CD14-positive monocyte (primary cell): ENCODE results near the gene DOCK3. TPM values are rescaled to one million over a fixed set of nuclear protein-coding genes. Genes with fewer than 3 reads are reported as not detected.
A peak's percentile ranks its signal among the peaks of the same experiment; 100 is the strongest.

ENCODE experiments used
- DNase-seq, 3 donors: peaks; one replicate each; pipeline ENCODE4 v3.0.0-alpha.2; 2011 to 2022
- H2AFZ ChIP-seq: 2 replicates; pipeline ENCODE4 v1.6.0; 2012; ENCODE audit warnings: mild to moderate bottlenecking, low read depth, low read length, inconsistent platforms; ENCODE audit not compliant: insufficient read depth, poor library complexity, severe bottlenecking
- H3K27ac ChIP-seq, 2 donors: 1 replicate in 1 of 2; 2 replicates in 1 of 2; pipeline ENCODE4 v1.5.1; 2012 to 2013; ENCODE audit warnings: low read length in 2 of 2, control low read depth in 1 of 2, inconsistent platforms in 1 of 2, low read depth in 1 of 2, mild to moderate bottlenecking in 1 of 2
- H3K27me3 ChIP-seq, 2 donors: one replicate each; pipeline versions ENCODE4 v1.6.0 to v1.6.1; 2011 to 2013; ENCODE audit warnings: low read length in 2 of 2; ENCODE audit not compliant: control insufficient read depth in 2 of 2, insufficient read depth in 2 of 2
- H3K36me3 ChIP-seq, 2 donors: replicated peaks in 1 of 2; 1 replicate in 1 of 2; 2 replicates in 1 of 2; pipeline versions ENCODE4 v1.5.1 to v1.6.1; 2012 to 2013; ENCODE audit warnings: low read length in 2 of 2, control low read depth in 1 of 2, inconsistent platforms in 1 of 2, mild to moderate bottlenecking in 1 of 2; ENCODE audit not compliant: insufficient read depth in 2 of 2, control insufficient read depth in 1 of 2
- H3K4me1 ChIP-seq, 2 donors: 1 replicate in 1 of 2; 2 replicates in 1 of 2; pipeline versions ENCODE4 v1.5.1 to v1.6.1; 2012 to 2013; ENCODE audit warnings: low read length in 2 of 2, control low read depth in 1 of 2, inconsistent platforms in 1 of 2, mild to moderate bottlenecking in 1 of 2, moderate library complexity in 1 of 2; ENCODE audit not compliant: insufficient read depth in 2 of 2, control insufficient read depth in 1 of 2
- H3K4me2 ChIP-seq: replicated peaks from 2 replicates; pipeline ENCODE3; 2012; ENCODE audit warnings: low read length, moderate library complexity, mild to moderate bottlenecking; ENCODE audit not compliant: poor library complexity, severe bottlenecking; ENCODE audit errors: extremely low read depth
- H3K4me3 ChIP-seq, 3 experiments: fragments of 200-600 bp in 1 of 3; sonication (generic) in 1 of 3; replicated peaks in 1 of 3; 1 replicate in 2 of 3; 2 replicates in 1 of 3; pipeline ENCODE4 v1.5.1; 2011 to 2013; ENCODE audit warnings: low read length in 3 of 3, mild to moderate bottlenecking in 3 of 3, control low read depth in 2 of 3, low read depth in 2 of 3, inconsistent platforms in 1 of 3, moderate library complexity in 1 of 3
- H3K79me2 ChIP-seq: 2 replicates; pipeline ENCODE4 v1.6.0; 2012; ENCODE audit warnings: mild to moderate bottlenecking, control low read depth, inconsistent platforms, low read length, moderate library complexity; ENCODE audit not compliant: insufficient read depth
- H3K9ac ChIP-seq: 2 replicates; pipeline ENCODE4 v1.6.0; 2017; ENCODE audit warnings: low read length, mild to moderate bottlenecking; ENCODE audit not compliant: insufficient read depth, poor library complexity, severe bottlenecking
- H3K9me3 ChIP-seq, 2 donors: replicated peaks in 1 of 2; 1 replicate in 1 of 2; 2 replicates in 1 of 2; pipeline versions ENCODE4 v1.5.1 to v1.6.1; 2012 to 2013; ENCODE audit warnings: low read length in 2 of 2, control low read depth in 1 of 2; ENCODE audit not compliant: control insufficient read depth in 1 of 2, insufficient read depth in 1 of 2
- H4K20me1 ChIP-seq: 2 replicates; pipeline ENCODE4 v1.6.0; 2012; ENCODE audit warnings: mild to moderate bottlenecking, low read length, control low read depth, moderate library complexity; ENCODE audit not compliant: insufficient read depth
- H3K27ac Mint-ChIP-seq, 7 donors: one replicate each; pipeline ENCODE4 v1.8.0; 2020; ENCODE audit warnings: mild to moderate bottlenecking in 7 of 7, mixed read lengths in 7 of 7, moderate library complexity in 6 of 7, inconsistent platforms in 2 of 7
- H3K27me3 Mint-ChIP-seq, 3 donors: one replicate each; pipeline ENCODE4 v1.8.0; 2021 to 2022; ENCODE audit warnings: low read depth in 3 of 3, mild to moderate bottlenecking in 3 of 3, mixed read lengths in 3 of 3, moderate library complexity in 3 of 3, inconsistent platforms in 1 of 3
- H3K36me3 Mint-ChIP-seq, 2 donors: one replicate each; pipeline ENCODE4 v1.8.0; 2020; ENCODE audit warnings: mixed read lengths in 2 of 2, inconsistent platforms in 1 of 2, mild to moderate bottlenecking in 1 of 2
- H3K4me1 Mint-ChIP-seq: one replicate; pipeline ENCODE4 v1.8.0; 2020; ENCODE audit warnings: mild to moderate bottlenecking, mixed read lengths
- H3K4me3 Mint-ChIP-seq, 2 donors: one replicate each; pipeline ENCODE4 v1.8.0; 2020; ENCODE audit warnings: mild to moderate bottlenecking in 2 of 2, mixed read lengths in 2 of 2, moderate library complexity in 1 of 2
- H3K9me3 Mint-ChIP-seq, 7 donors: one replicate each; pipeline ENCODE4 v1.8.0; 2020 to 2022; ENCODE audit warnings: mixed read lengths in 7 of 7, mild to moderate bottlenecking in 6 of 7, moderate library complexity in 6 of 7, inconsistent platforms in 2 of 7
- WGBS: methylation state at CpG from one replicate; pipeline ENCODE4 v1.1.5; 2013; ENCODE audit warnings: missing lambda C conversion rate; ENCODE audit not compliant: insufficient coverage; 5-methylcytosine and 5-hydroxymethylcytosine counted together
- intact Hi-C, 2 donors: fragments of 100-400 bp; cut with micrococcal nuclease; formaldehyde crosslinking; loops; one replicate each; pipeline versions ENCODE4 v1.15.0 to v1.15.1; 2023
- polyA plus RNA-seq, 3 donors: library from polyadenylated mRNA; depleted of rRNA in 1 of 3; unstranded in 2 of 3; stranded (reverse) in 1 of 3; fragments of 300-500 nt in 2 of 3; fragments of >200 nt in 1 of 3; fragmentation: Illumina TruSeq in 2 of 3; gene quantifications; 1 replicate in 2 of 3; 2 replicates in 1 of 3; pipeline ENCODE4 v1.2.3, GENCODE V29; 2012 to 2021
- TF ChIP-seq, protein P1 (sequence below): fragments of 200-600 bp; IDR thresholded peaks from one replicate; pipeline ENCODE4 v1.8.0; 2022; ENCODE audit warnings: antibody characterized with exemption, mild to moderate bottlenecking

Gene DOCK3
- polyA plus RNA-seq, 3 donors, result 0.03 TPM; not detected in 1

DNA sequence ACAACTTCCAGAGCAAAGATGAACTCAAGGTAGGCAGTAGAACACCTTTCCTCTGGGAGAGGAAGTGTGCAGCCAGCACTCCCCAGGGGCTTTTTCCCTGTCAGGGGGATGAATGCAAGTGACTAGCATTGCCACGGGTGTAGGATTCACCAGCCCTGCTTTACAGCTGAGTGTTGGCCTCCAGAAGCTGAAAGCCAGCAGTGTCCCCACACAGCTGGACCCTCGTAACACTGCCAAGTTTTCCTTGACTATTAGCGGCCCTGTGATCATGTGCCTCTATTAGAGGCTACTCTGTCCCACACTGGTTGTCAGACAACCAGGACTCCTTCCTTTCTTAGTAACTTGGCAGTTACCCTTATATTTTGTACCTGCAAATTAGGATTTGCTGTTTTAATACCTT lies 605.4 kb downstream of the DOCK3 start:
- DNase-seq, result no peak
- no peaks in the 10 kb centered on the region for H4K20me1 ChIP-seq
- intact Hi-C loops, result no loop called here
- no peaks in the 10 kb centered on the region for H3K36me3 ChIP-seq
- H3K4me1 Mint-ChIP-seq, result no peaks in the 10 kb centered on the region
- no peaks in the 10 kb centered on the region for H3K79me2 ChIP-seq
- 83% methylated on average over 3 of the region's 3 CpGs for WGBS
- H3K27ac ChIP-seq, result no peak overlapping the region
- peaks cover 0 to 5% of the 10 kb centered on the region in 2 donors for H3K9me3 ChIP-seq
- H3K27me3 Mint-ChIP-seq, result peaks cover 0 to 2% (median 2%) of the 10 kb centered on the region in 3 donors
- no peaks in the 10 kb centered on the region for H3K27me3 ChIP-seq
- H3K4me2 ChIP-seq, result no peak overlapping the region
- no peak overlapping the region for H3K9ac ChIP-seq
- H3K4me3 Mint-ChIP-seq, result no peak overlapping the region
- H3K4me3 ChIP-seq, result no peak overlapping the region
- no peaks in the 10 kb centered on the region for H3K36me3 Mint-ChIP-seq
- peaks cover 3 to 9% (median 5%) of the 10 kb centered on the region in 7 donors for H3K9me3 Mint-ChIP-seq
- H3K4me1 ChIP-seq, result no peaks in the 10 kb centered on the region
- TF ChIP-seq, protein P1, sequence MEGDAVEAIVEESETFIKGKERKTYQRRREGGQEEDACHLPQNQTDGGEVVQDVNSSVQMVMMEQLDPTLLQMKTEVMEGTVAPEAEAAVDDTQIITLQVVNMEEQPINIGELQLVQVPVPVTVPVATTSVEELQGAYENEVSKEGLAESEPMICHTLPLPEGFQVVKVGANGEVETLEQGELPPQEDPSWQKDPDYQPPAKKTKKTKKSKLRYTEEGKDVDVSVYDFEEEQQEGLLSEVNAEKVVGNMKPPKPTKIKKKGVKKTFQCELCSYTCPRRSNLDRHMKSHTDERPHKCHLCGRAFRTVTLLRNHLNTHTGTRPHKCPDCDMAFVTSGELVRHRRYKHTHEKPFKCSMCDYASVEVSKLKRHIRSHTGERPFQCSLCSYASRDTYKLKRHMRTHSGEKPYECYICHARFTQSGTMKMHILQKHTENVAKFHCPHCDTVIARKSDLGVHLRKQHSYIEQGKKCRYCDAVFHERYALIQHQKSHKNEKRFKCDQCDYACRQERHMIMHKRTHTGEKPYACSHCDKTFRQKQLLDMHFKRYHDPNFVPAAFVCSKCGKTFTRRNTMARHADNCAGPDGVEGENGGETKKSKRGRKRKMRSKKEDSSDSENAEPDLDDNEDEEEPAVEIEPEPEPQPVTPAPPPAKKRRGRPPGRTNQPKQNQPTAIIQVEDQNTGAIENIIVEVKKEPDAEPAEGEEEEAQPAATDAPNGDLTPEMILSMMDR, result no peak
- no peak overlapping the region for H2AFZ ChIP-seq
- peak overlapping the region in 1 of 7 donors; percentile 70 for H3K27ac Mint-ChIP-seq

DNA sequence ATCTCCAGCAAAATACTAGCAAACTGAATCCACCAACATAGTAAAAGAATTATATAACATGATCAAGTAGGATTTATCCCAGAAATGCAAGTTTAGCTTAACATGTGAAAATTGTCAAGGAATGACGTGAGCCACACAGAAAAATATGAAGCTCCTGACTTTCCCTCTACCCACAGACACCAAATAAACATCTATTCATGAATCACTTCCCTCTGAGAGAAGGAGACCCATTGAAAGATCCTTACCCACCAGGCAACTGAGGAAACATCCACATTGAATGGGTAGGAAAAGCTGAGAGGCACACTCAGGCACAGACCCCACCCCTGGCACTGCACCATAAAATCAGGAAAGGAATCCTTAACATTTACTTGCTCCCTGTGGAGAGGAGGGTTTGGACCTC lies 608.2 kb downstream of the DOCK3 start:
- H3K36me3 ChIP-seq, result no peaks in the 10 kb centered on the region
- no peaks in the 10 kb centered on the region for H3K4me1 Mint-ChIP-seq
- H3K4me2 ChIP-seq, result no peak overlapping the region
- H4K20me1 ChIP-seq, result no peaks in the 10 kb centered on the region
- no peak overlapping the region for H3K4me3 ChIP-seq
- no peak for DNase-seq
- H3K9me3 ChIP-seq, result peaks cover 0 to 8% of the 10 kb centered on the region in 2 donors
- H3K9ac ChIP-seq, result no peak overlapping the region
- no peak overlapping the region for H3K27ac Mint-ChIP-seq
- H3K4me3 Mint-ChIP-seq, result no peak overlapping the region
- no peak overlapping the region for H3K27ac ChIP-seq
- peaks cover 8 to 24% (median 16%) of the 10 kb centered on the region in 7 donors for H3K9me3 Mint-ChIP-seq
- H2AFZ ChIP-seq, result no peak overlapping the region
- H3K27me3 ChIP-seq, result no peaks in the 10 kb centered on the region
- H3K27me3 Mint-ChIP-seq, result peaks cover 0 to 1% (median 0%) of the 10 kb centered on the region in 3 donors
- TF ChIP-seq, protein P1, result no peak
- intact Hi-C loops, result no loop called here
- no peaks in the 10 kb centered on the region for H3K79me2 ChIP-seq
- no CpG with 5 or more reads among the region's 1 CpG for WGBS
- no peaks in the 10 kb centered on the region for H3K4me1 ChIP-seq
- H3K36me3 Mint-ChIP-seq, result no peaks in the 10 kb centered on the region
